HT-29 (cell line): ENCODE data around the gene INSR. TPM values are rescaled to one million over a fixed set of nuclear protein-coding genes. Genes with fewer than 3 reads are reported as not detected.
"Not testable (repeated sequence)": the region's sequence is repeated elsewhere in the genome, so short reads cannot be mapped to it uniquely, and the experiment has no call there.

ENCODE experiments used
- DNase-seq: peaks from one replicate; pipeline ENCODE4 v3.0.0-alpha.2; 2015; ENCODE audit warnings: low spot score
- total RNA-seq: library from RNA; depleted of rRNA; stranded (reverse); fragments of >200 nt; shearing (Covaris generic); gene quantifications from 2 replicates; pipeline ENCODE4 v1.2.3, GENCODE V29; 2014; rRNA removed

The INSR gene
- 12.5 and 16.8 TPM in 2 replicates for total RNA-seq

DNA sequence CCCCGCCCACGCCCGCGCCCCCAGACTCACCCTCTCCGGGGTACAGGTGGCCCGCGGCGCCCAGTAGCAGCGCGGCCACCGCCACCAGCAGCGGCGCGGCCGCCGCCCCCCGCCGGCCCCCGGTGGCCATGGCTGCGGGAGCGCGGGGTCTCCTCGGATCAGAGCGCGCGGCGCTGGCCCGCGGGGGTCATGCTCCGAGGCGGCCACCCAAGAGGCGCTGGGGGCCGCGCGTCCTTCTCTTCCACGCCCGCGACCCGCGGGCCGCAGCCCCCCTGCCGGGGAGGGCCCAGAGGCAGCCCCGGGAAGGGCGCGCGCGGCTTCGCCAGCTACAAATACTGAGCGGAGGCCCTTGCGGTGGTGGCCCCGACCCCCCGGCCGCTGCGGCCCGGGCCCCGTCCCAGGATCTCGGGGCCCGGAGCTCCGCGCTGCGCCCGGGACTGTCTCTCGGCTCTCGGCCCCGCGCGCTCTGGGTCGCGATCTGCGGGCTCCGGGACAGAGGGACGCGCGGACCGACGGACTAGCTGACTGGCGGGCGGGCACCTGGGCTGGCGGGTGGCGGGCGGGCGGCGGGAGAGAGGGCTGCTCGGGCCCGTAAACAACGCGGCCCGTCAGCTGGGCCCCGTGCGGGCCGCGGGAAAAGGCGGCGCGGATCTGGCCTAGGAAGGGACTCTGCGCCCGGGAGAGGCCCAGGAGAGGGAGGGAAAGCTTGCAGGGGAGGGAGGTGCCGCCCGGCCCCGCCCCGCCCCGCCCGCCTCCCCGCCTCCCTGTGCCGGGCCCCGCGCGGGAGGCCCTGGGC, at the start of gene INSR:
INSR (minus strand) TSS at position 653 of the 796 bp plus-strand sequence; CDS start at position 130, 523 bp downstream.
- DNase-seq: peak; percentile 66

DNA sequence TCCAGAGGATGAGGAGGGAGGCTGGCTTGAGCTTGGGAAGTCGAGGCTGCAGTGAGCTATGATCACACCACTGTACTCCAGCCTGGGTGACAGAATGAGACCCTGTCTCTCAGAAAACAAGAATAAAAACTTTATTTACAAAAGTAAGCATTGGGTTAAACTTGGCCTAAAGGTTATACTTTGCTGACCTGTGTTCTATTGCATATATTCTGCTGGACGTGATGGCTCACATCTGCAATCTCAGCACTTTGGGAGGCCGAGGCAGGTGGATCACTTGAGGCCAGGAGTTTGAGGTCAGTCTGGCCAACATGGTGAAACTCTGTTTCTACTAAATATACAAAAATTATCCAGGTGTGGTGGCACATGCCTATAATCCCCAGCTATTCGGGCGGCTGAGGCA, 47.9 kb upstream of the INSR start:
- no peak for DNase-seq

DNA sequence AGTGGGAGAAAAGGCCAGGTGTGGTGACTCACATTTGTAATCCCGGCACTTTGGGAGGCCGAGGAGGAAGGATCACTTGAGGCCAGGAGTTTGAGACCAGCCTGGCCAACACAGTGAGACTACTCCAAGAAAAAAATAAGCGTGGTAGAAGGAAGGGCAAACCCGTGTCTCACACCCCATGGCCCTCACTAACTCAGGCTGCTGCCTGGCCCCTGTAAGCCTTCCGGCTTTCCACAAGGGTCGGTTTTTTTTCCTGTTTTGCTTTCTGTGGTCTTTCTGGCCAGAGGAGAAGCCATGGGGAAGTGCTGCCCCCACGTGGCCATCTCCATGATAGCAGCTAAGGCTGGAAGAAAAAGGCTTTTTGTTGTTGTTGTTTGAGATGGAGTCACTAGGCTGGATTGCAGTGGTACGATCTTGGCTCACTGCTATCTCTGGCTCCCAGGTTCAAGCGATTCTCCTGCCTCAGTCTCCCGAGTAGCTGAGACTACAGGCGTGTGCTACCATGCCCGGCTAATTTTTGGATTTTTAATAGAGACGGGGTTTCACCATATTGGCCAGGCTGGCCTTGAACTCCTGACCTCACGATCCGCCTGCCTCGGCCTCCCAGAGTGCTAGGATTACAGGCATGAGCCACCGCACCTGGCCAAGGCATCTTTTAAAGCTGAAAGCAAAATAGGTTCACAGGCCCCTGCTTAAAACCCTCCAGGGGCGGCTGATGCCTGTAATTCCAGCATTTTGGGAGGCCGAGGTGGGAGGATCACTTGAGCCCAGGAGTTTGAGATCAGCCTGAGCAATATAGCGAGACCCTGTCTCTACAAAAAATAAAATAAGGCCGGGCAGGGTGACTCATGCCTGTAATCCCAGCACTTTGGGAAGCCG, 47.0 kb upstream of the INSR start:
- peak; percentile 77 for DNase-seq

DNA sequence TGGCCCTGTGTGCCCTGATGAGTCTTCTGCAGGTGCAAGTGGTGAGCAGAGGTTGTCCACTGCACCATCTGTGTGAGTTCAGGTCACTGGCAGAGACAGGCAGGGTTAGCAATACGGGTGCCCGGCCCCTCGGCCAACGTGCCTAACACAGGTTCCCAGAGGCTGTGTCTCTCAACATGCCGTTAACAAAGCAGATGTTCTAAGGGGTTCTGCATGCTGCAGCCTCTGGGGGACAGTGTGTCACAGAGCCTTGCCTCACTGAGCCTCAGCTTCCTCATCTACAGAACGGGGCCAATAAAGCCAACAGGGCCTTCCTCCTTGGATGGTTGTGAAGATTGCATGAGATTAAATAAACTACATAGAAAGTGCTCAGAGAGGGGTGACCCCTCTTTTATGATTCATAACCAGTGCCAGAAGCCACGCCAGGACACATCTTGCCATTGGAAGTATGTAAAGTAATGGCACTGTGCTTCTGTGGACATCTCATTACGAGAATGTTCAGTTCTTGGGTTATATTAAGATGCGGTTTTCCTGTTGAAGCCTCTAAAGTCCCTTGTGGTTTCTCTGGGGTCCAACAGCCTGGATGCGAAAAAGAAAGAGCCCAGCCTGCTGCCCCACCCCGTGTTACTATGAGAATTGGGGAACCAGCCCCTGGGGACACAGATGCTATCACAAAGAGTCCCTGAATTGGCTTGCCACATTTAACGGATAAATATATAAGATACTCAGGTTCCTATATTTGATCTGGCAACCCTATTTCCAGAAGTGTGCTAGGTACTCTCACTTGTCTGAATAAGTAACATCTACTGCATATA, 43.4 kb upstream of the INSR start:
- DNase-seq: no peak

DNA sequence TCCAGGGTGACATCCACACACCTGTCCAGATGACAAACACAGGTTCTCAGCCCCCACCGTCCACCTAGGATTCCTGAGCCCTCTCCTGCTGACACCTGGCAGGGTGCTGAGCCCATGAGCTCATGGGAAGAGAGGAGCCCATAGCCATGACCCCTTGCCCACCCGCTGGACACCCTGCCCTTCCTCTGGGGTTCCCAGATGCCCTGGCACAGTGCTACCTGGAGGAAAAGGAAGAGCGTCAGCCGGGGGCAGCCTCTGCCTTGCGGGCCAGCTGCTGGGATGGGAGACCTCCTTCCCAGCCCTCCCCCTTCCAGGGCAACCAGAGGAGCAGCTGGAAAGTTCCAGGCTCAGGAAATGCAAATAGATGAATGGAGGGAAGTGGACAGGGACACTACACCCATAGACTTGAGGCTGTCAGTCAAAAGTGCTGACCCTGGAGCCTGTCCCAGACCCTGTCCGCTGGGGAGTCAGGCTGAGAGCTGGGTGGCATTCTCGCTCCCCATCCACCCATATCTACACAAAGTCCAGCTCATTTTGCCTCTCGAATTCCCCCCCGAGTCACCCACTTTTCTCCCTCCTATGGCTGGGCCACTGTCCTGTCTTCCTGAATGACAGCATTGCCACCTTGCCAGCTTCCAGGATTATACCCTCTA, 42.2 kb upstream of the INSR start:
- no peak for DNase-seq

DNA sequence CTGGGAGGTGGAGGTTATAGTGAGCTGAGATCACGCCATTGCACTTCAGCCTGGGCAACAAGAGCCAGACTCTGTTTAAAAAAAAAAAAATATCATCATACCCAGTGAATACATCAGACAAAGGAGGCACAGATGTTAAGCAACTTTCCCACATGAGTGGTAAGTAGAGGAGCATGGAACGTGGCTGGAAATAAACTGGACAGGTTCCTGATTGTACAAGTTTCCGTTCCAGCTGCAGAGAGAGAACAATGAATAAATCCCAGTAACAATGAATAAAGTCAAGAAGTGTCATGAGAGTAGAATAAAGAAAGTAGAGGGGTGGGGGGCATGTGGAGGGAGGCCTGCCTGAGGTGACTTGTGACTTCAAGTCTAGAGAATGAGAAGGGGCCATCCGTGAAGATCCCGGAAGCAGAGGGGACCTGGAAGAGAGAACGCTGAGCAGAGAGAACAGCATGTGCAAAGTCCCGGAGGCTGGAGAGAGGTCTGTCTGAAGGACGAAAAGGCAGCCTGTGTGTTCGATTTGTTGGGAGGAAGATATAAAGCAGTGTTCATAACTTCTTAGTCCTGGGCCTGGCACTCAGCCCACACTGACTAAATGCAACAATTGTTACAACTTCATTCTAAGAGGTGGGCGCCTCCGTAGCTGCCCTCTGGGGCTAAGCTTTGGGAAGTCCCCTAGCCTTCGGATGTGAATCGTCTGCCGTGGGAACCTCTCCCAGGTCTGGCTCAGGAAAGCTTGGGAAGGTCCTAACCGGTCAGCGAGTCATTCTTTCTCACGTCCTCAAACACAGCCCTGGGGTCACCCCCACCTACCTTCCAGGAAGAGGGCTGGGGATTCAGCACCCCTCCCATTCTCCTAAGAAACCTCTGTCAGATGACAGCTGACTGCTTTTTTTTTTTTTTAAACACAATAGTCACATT, 39.2 kb upstream of the INSR start:
- DNase-seq: no peak

DNA sequence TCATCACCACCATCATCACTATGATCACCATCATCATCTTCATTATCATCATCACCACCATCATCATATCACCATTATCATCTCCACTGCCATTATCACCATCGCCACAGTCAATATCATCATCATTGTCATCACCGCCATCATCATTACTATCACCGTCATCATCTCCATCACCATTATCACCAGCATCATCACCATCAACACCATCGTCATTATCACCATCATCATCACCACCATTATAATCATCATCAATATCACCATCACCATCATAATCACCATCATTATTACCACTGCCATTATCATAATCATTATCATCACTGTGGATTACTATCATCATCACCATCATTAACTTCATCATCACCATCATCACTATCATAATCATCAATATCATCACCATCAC, 37.2 kb upstream of the INSR start:
- no peak for DNase-seq

DNA sequence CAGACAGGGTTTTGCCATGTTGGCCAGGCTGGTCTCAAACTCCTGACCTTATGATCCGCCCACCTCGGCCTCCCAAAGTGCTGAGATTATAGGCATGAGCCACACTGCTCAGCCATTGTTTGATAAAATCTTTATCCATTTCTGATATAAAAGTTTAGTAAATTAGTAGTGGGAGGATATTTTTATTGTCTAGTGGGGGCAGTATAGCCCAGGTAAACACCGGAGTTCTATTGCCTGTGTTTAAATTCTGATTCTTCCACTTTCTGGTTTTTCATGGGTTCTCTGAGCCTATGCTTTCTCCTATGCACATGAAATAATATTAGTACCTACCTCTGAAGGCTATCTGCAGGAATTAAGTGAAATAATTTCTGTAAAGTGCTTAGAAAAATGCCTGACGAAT, 34.4 kb upstream of the INSR start:
- DNase-seq: no peak

DNA sequence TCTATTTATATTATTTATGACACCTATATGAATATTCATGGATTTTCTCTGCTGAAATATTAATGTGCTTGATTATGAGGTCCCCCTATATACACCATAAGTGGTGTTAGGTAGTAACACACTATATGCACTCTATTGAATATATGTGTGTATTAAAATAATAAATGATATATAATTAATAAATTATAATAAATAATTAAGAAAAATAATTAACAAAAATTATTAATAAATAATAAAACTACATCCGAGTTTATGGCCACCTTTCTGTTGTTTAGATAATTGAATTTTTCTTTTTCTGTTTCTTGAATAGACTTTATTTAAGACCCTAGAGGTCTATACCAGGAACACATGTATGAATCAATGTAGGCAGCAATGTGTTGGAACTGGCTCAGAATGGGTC, 33.6 kb upstream of the INSR start:
- no peak for DNase-seq

DNA sequence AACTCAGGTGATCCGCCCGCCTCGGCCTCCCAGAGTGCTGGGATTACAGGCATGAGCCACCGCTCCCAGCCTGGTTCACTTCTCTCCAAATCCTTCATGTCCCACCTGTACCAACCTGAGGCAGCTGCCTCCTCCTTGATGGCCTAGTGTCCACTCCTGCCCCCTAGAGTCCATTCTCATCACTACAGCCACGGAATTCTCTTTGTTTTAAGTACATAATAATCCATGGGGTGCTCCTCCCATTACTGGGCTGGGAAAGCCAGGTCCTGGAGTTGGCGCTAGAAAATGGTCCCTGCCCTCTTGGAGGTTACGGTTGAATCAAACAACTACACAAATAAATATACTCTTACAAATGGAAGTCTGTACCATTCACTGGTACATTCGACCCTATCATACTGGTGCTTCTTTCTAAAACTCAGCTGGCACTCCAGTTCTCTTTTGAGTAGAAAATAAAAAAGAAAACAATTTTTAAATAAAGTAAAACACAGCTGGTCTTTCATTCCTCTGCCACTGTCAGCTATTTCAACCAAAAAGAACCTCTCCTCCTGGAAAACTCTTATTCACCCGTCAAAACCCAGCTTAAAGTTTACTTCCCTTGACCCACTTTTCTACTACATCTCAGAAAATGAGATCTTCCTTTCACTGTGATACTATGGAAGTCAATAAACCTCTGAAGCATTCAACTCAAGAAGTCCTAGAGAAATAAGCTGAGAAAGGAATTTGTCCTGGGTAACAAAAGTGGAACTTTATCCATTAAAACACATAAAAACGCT, 32.1 kb upstream of the INSR start:
- DNase-seq: peak; percentile 45

DNA sequence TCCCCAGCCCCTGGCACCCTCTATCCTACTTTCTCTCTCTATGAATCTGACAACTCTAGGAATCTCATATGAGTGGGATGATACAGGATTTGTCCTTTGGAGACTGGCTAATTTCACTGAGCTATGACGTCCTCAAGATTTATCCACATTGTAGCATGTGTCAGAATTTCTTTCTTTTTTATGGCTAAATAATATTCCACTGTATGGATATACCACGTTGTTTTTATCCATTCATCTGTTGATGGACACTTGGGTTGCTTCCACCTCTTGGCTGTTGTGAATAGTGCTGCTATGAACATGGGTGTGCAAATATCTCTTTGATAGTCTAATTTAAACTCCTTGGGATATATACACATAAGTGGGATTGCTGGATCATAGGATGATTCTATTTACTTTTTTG, 24.0 kb upstream of the INSR start:
- no peak for DNase-seq

DNA sequence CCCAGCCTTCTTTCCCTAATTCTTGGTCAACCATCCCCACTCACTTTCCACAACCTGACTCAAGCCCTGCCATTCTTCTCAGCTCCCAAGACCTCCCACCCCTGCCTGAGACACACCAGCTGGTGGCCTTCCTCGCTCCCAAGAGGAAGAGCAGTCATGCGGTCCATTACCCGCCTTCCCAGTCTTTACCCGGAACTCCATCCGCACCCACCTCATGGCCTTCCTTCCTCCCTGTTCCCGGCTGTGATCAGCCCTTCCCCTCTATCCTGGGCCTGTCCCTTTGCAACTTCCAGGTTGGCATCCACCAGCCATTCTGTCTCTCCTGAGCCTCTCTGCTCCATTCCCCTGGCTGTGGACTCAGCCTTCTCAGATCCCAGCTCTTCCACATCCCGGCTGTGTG, 18.6 kb upstream of the INSR start:
- no peak for DNase-seq

DNA sequence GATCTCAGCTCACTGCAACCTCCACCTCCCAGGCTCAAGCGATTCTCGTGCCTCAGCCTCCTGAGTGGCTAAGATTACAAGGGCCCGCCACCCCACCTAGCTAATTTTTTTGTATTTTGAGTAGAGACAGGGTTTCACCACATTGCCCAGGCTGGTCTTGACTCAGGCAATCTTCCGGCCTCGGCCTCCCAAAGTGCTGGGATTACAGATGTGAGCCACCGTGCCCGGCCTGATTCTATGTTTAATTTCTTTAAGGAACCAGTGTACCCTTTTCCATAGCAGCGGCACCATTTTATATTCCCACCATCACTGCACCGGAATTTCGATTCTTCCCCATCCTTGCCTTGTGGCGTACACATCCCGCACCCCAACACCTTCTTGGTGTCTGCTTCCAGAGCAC, 17.7 kb upstream of the INSR start:
- no peak for DNase-seq

DNA sequence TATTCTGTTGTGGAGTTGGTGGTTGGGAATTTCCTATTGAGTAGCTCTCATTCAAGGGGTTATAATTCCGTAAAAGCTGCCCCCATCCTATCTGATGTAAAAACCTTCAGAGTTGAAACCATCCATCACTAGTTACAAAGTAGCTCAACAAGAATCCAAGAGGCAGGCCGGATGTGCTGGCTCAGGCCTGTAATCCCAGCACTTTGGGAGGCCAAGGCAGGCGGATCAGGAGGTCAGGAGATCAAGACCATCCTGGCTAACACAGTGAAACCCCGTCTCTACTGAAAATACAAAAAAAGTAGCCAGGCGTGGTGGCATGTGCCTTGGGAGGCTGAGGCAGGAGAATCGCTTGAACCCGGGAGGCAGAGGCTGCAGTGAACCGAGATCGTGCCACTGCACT, 14.1 kb upstream of the INSR start:
- not testable (repeated sequence) for DNase-seq

DNA sequence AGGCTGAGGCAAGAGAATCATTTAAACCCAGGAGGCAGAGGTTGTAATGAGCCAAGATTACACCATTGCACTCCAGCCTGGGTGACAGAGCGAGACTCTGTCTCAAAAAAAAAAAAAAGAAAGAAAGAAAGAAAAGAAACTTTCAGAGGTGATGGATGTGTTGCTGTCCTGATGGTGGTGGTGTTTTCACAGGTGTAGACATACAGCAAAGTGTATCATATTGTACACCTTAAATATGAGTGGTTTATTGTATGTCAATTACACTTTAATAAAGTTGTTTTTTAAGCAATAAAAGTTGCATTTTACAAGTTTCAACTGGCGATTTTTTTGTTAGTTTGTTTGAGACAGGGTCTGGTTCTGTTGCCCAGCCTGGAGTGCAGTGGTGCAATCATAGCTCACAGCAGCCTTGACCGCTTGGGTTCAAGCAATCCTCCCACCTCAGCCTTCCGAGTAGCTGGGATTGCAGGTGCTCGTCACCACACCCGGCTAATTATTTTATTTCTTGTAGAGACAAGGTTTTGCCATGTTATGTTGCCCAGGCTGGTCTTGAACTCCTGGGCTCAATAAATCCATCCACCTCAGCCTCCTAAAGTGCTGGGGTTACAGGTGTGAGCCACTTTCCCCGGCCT, 13.5 kb upstream of the INSR start:
- DNase-seq: no peak

DNA sequence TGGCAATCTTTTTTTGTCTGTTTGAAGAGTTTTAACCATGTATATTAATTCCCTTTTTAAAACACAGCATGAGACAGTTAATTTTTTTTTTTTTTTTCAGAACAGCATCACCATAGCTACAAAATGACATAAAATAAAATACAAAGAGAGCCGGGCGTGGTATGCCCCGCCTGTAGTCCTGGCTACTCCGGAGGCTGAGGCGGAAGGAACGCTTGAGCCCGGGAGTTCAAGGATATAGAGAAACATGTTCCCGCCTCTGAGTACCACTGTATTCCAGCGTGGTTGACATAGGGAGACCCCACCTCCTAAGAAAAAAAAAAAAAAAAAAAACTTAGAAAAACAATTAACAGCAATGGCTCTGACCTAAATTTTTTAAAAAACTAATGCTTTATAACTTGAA, 10.0 kb upstream of the INSR start:
- no peak for DNase-seq

DNA sequence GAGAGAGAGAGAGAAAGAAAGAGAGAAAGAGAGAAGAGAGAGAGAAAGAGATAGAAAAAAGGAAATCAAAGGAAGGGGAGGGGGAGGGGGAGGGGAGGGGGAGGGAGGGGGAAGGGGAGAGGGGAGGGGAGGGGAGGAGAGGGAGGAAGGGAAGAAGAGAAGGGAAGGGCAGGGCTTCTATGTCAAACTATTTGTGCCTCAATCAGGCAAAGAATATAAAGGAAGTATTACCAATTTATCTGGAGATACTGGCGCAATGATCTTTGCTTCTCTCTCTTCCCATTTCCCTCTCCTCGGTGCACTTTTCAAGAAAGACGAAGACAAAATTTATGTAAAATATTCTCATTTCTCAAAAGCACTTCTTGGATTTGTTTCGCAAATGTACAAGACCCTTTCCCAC, 9.3 kb upstream of the INSR start:
- DNase-seq: no peak

DNA sequence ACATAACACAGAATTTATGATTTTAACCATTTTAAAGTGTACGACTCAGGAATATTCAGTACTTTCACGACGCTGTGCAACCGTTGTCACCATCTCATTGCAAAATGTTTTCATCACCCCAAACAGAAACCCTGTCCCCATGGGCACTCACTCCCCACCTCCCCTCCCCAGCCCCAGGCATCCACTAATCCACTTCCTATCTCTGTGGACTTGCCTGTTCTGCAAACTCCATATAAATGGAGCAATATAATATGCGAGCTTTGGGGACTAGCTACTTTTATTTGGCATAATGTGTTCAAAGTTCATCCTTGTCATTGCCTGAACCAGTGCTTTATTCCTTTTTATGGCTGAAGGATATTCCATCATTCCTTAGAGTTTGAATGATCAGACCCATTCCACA, 7.3 kb upstream of the INSR start:
- DNase-seq: no peak

DNA sequence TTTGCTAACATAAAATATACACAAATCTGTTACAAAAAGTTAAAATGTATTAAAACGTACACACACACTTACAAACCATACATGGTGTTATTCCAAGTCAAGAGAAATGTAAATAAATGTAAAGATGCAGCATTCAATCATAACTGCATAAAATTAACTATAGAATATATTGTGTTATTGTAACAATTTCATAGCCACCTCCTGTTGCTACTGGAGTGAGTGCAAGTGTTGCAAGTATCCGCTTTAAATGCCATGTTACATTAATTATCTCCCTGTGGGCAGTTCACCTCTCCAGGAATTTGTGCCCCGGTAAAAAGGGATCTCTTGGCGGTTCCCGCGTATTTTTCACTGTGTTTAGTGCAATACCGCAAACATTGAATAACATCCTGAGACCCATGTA, 3.5 kb upstream of the INSR start:
- no peak for DNase-seq
